Sciatic nerve (tissue), 2 donors: ENCODE data around the gene HNRNPH2. TPM values are rescaled to one million over a fixed set of nuclear protein-coding genes. Genes with fewer than 3 reads are reported as not detected.
A peak's percentile ranks its signal among the peaks of the same experiment; 100 is the strongest.

ENCODE experiments used
- ATAC-seq: fragments of 200-7000 bp; cut with Tn5 transposase; one replicate; pipeline ENCODE4 v1.9.1; 2020; ENCODE audit warnings: mild to moderate bottlenecking, moderate library complexity
- DNase-seq: peaks from one replicate; pipeline ENCODE4 v3.0.0-alpha.2; 2020; ENCODE audit warnings: low spot score
- intact Hi-C: fragments of 100-400 bp; cut with DNase I; formaldehyde crosslinking; loops from one replicate; pipeline ENCODE4 v1.14.2; 2022
- total RNA-seq: library from RNA; stranded (reverse); fragmentation: NEBNext Ultra II Directional; extraction: Animal tissue kit (Norgen Biotek cat#: 25700); gene quantifications from one replicate; pipeline ENCODE4 v1.2.1, GENCODE V29; 2021
- donor health status: DM: no; HTN: no; CAD: no.
- donor health status: DM: no; HTN: no; CAD: no.

The HNRNPH2 gene
- total RNA-seq, 1 donor from 2014 or later, result 57.9 TPM

DNA sequence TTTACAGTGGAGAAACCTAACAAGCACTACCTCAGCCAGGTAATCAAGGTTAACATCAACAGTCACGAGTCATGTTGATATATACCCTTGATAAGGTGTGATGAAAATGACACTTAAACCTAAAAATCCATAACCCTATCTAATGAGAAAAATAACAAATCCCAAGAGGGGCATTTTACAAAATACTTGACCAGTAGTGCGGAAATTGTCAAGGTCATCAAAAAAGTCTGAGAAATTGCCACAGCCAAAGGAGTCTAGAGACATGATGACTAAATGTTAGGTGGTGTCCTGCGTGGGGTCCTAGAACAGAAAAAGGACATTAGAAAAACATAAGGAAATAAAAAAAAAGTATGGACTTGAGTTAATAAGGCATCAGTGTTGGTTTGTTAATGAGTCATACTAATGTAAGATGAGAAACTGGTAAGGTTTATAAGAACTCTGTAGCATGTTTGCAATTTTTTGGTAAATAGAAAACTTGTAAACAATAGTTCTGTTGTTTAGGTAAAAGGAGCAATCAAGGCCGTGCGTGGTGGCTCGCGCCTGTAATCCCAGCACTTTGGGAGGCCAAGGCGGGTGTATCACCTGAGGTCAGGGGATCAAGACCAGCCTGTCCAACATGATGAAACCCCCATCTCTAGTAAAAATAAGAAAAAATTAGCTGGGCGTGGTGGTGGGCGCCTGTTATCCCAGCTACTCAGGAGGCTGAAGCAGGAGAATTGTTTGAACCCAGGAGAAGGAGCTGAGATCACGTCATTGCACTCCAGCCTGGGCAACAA, 14.3 kb upstream of the HNRNPH2 start:
- ATAC-seq (no peak), DNase-seq (no peak)
- intact Hi-C loops, result no loop called here

DNA sequence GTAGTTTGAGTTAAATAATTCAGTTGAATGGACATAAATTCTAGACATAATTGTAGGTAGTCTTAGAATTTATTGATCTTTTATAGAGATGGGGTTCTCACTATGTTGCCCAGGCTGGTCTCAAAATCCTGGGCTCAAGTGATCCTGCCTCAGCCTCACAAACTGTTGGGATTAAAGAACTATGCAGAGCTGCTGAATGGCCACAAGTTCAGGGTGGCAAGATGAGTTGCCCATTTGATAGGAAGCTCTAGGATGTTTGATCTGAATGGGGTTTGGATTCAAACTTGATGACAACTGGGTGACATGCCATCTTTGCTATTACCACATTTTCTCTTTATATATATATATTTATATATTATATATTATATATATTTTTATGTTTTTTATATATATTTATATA, 13.7 kb upstream of the HNRNPH2 start:
- ATAC-seq (no peak), DNase-seq (no peak)
- intact Hi-C loops, result no loop called here

DNA sequence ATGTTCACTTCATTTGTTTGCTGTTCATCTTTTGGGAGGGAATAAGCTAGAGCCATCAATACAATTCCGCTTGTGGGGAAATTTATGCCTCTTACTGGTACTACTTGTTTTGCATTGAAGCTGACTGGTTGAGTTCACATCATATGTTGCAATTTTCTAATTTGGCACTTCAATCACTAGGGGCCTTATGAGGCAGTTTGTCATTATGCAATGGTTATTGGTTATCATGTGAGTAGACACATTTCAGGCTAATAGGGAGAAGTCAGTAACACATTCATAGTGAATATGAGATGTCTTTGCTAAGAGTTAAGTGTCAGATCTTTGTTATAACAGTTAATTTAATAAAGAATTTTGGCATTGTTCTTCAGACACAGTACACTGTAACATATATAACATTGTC, 12.2 kb upstream of the HNRNPH2 start:
- intact Hi-C loops, result no loop called here
- DNase-seq (no peak), ATAC-seq (peak; percentile 67)

- intact Hi-C loops, result no loop called here
- no peak for ATAC-seq
Observed at GRCh38 chrX:101397779-101398178, 10.2 kb upstream of the HNRNPH2 start.

DNA sequence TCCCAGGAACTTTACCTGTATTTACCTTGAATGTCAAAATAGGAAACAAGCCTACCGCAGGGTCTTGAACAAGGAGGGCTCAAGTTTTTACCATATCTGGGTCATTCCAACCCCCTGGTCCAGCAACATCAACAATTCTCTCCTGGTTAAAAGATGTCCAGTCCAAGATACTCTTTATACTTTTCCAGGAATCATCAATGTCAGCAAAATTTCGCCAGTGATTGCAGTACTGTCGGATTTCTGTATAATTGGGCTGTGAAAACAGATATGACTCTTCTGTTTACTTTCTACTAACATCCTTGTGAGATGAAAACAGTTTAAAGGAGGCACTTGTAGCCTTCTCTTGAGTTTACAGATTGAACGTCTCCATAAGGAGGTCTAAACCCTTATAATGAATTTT, 9.3 kb upstream of the HNRNPH2 start:
- ATAC-seq (no peak), DNase-seq (no peak)
- intact Hi-C loops, result no loop called here

More at GRCh38 chrX:101397779-101398178, 10.2 kb upstream of the HNRNPH2 start:
- DNase-seq, result no peak

DNA sequence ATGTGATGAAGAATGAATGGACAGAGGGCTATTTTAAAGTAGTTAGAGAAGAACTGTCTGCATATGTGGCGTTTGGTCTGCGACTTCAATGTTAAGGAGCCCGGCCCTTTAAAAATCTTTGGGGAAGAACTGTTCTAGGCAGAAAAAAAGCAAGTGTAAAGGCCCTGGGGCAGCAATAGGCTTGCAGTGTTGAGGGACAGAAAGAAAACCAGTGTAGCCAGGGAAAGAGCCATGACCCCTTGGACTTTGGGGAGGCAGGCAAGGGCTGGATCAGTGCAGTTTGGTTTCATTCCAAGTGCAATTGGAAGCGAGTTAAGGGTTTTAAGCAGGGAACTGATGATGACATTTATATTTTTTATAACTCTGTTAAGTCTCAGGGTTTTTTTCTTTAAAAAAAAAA, 8.2 kb upstream of the HNRNPH2 start:
- intact Hi-C loops, result no loop called here
- DNase-seq, result no peak
- no peak for ATAC-seq

GRCh38 chrX:101407167-101407747, 765 bp upstream of the HNRNPH2 start:
- DNase-seq (no peak), ATAC-seq (peak; percentile 12)
- intact Hi-C loops, result no loop called here

DNA sequence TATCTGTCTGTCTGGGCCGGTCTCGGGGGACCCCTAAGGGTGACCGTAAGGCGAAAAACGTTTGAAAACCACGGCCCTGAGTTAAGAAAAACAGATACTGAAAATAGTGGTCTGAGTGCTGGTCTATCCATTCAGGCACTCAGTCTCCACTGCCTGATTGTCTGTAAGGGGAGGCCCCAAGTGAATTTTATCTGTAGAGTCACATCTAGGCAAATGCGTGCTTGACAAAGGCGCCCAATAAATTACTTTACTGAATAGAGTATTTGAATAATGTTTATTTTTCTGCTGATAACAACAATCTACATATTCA, 465 bp downstream of the HNRNPH2 start:
- no peak for ATAC-seq
- intact Hi-C loops, result no loop called here
- no peak for DNase-seq

GRCh38 chrX:101409043-101409442, 1.0 kb downstream of the HNRNPH2 start:
- no peak for ATAC-seq
- intact Hi-C loops, result no loop called here

DNA sequence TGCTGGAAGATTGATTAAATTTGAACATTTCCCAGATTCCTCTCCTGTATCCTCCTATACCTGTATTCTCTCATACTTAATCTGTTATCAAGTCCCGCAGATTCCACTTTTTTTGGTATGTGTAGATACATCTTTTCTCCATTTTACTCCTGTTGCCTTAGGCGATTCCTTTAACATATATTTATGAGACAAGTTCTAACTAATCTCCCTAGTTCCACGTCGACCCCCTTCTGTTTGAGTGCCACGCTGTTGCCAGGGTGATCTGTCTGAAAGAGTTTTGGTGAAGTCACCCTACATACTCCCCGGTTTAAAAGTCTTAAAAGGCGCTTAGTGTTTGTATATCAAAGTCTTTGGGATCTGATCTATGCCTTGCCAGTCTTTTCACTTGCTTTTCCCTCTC, 2.4 kb downstream of the HNRNPH2 start:
- intact Hi-C loops, result no loop called here
- DNase-seq, result no peak
- no peak for ATAC-seq

More at GRCh38 chrX:101409043-101409442, 1.0 kb downstream of the HNRNPH2 start:
- no peak for DNase-seq

- intact Hi-C loops, result loop anchor here (1.0 kb wide), 1 partner anchor 14 kb away; no protein-coding TSS in a partner anchor
- DNase-seq (no peak), ATAC-seq (no peak)
Observed at GRCh38 chrX:101411984-101412383, 4.0 kb downstream of the HNRNPH2 start.

- intact Hi-C loops, result no loop called here
- DNase-seq (no peak), ATAC-seq (peak; percentile 70)
Observed at GRCh38 chrX:101415180-101416145, 7.4 kb downstream of the HNRNPH2 start.

DNA sequence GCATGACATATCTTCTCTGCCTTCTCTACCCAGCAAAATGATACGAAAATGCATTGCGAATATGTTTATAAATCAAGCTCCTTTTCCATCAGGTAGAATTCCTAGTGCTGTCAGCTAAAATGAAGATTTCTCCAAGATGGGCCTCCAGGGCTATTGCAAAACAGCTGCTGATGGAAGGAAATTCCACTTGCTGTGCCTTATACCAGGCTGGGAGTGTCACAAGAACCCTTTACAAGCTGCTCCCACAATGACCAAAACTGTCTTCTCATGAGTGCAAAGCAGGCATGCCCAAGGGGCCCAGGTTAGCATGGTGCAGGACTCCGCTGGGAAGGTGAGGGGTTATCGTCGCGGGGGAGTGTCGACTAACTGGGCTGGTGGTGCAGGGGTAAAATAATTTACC, 8.7 kb downstream of the HNRNPH2 start:
- DNase-seq, result no peak
- no peak for ATAC-seq
- intact Hi-C loops, result no loop called here

DNA sequence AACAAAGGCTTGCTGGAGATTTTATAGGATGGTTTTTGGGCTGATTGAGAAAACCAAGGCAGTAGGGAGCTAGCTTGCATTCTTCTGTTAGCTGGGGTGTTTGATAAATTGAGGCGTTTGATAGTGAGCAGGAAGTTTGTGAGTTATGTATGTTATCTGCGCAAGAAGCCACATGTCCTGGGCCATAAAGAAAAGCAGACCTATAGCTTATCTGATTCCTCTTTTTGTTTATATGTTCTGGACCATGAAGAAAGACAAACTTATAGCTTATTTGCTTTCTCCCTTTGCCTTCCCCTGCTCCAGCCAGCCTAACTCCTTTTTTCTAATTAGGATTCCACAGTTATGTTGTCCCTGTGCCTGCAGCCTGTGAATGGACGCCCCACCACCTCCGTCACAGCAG, 9.2 kb downstream of the HNRNPH2 start:
- DNase-seq, result no peak
- no peak for ATAC-seq
- intact Hi-C loops, result no loop called here

- intact Hi-C loops, result no loop called here
- ATAC-seq (peak; percentile 82), DNase-seq (peak; percentile 82)
Observed at GRCh38 chrX:101417981-101418841, 10.2 kb downstream of the HNRNPH2 start.

GRCh38 chrX:101419489-101419888, 11.5 kb downstream of the HNRNPH2 start:
- intact Hi-C loops, result no loop called here
- DNase-seq (no peak), ATAC-seq (no peak)

DNA sequence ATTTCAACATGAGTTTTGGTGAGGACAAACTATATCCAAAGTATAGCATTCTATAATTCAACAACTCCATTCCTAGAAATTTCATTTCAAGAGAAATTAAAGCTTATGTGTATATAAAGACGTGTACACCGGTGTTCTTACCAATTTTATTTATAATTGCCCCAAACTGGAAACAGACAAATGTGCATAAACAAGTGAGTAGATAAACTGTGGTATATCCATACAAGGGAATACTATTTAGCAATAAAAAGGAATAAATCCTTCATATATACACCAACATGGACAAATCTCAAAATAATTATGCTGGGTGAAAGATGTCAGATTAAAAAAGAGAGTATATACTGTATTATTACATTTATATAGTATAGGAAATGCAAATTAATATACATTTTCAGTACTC, 19.9 kb downstream of the HNRNPH2 start:
- DNase-seq (no peak), ATAC-seq (no peak)
- intact Hi-C loops, result no loop called here

DNA sequence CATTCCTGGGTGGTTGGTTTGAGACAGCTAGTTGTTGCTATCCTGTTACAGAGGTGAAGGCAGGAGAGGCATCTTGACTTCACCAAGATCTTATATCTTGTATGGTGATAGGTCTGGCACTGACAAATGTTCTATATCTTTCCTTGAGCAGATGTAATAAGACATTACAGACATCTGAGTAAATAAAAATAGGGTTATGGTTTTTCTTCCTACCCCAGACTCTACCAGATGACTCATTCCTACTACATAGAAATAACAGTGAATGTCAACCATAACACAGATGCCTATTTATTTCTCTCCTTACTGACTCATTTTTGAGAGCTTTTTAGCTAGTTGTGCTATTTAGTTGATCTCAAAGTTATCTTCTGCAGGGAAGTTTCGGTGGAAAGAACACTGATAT, 21.9 kb downstream of the HNRNPH2 start:
- DNase-seq (no peak), ATAC-seq (no peak)
- intact Hi-C loops, result no loop called here
